CD4-positive, alpha-beta T cell treated with Interferon alpha-2 for 1 hour (primary cell): ENCODE measurements around the gene MRPS11.
"Not testable (repeated sequence)": the region's sequence is repeated elsewhere in the genome, so short reads cannot be mapped to it uniquely, and the experiment has no call there.

Source experiments
- DNase-seq, 2 donors: peaks; one replicate each; pipeline ENCODE4 v3.0.0-alpha.2; 2020 to 2022

MRPS11 gene

DNA sequence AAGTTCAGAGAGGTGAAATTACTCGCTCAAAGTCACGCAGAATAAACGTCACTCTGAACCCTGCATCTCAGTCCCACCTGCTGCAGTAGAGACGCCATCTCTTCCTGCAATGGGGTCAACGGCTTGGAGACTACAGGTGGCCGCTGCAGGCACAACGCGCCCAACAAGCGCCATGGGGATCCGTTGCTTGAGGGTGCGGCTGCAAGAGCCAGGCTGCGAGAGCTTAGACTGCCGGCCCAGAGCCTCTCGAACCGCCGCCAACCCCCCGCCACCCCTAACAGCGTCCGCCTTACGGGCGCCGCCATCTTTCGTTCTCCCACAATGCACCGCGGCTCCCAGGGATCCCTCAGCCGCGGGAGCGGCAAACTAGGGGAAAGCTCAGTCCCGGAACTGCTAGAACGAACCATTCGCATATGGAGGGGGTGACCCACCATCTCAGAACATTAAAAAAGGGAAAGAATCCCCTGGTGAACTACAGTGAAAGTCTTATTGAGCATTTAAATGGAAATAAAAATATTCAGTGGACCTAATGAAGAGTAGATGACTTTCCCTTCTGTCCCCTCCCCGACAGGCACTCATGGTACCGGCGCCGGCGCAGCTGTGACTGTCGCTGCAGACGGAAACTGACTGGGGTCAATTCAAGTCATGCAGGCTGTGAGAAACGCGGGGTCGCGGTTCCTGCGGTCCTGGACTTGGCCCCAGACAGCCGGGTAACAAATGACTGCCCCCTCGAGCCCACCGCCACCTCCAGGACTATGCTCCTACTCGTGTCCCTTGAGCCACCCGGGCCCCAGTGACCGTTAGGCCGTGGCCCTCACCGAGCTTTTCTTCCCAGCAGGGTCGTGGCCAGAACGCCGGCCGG is at the start of gene MRPS11, which contains the start of gene MRPL46:
Gene MRPS11, plus strand, starts transcription at position 636 of the 862 bp plus-strand sequence. Its CDS starts 10 bp downstream, at position 646.
Gene MRPL46, minus strand, starts transcription at position 316 of the 862 bp plus-strand sequence. Its CDS starts 11 bp downstream, at position 305.
- DNase-seq, result peak; percentile 86 to 92

DNA sequence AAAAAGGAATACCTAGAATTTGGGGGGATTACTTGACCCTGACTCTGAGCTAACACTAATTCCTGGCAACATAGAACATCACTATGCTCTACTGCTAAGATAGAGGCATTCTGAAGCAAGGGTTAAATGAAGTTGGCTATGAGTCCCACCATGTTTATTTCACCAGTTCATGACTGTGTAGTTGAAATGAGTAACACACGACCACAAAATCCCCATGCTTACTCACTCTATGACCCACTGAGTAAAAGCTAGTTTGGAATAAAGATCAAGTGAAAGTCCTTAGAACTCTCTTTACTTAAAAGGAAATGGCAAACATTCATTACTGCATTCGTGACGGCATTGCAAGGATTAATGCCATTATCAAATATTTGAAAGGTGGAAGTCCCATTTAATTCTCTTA is 47.7 kb upstream of the MRPS11 start:
- no peak for DNase-seq

DNA sequence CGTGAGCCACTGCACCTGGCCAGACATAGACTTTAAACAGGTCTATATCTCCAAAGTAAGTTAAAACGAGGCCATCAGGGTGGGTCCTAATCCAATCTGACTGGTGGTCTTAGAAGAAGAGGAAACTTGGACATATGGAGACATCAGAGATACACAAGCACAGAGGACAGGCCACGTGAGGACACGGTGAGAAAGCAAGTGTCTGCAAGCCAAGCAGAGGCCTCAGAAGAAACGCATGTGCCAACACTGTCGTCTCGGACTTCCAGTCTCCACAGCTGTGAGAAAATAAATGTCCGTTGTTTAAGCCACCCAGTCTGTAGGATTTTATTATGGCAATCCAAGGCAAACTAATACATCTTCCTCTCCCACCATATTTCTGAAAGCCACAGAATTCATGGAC is 44.2 kb upstream of the MRPS11 start:
- no peak for DNase-seq

DNA sequence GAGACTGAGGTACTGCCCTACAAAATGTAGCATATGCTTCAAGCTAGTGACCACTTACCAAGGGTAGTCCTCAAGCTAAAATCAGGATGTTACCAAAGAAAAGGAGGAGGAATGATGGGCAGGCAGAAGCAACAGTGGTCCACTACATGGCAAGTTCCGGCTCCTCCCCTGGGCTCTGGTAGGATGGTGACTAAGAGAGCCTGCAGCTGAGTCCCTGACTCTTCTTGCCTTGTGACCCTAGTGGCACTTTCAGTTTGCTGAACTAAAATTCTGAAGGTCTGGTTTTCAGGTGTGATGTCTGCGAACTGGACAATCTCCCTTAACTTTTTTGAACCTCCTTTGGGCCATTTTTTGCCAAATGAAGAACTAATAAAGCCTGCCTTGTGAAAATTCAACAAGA is 41.2 kb upstream of the MRPS11 start:
- no peak for DNase-seq

DNA sequence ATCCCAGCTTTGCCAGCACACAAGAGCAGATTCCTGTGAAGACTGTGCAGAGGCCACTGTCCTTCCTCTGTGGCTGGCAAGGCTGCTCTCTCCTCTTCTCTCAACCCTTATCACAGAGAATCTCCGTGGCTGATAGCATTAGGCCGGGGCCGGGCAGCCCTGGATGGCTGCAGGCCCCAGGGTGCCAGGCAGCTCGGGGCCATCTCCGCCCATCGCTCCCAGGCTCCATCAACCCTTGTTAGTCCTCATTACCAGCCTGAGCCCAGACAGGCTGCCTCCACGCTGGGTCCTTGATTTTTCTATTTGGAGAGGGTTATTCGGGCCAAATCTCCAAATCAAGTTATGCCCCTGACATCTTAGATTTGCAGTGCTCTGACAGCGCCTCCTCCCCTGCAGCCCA is 39.5 kb upstream of the MRPS11 start:
- no peak for DNase-seq

DNA sequence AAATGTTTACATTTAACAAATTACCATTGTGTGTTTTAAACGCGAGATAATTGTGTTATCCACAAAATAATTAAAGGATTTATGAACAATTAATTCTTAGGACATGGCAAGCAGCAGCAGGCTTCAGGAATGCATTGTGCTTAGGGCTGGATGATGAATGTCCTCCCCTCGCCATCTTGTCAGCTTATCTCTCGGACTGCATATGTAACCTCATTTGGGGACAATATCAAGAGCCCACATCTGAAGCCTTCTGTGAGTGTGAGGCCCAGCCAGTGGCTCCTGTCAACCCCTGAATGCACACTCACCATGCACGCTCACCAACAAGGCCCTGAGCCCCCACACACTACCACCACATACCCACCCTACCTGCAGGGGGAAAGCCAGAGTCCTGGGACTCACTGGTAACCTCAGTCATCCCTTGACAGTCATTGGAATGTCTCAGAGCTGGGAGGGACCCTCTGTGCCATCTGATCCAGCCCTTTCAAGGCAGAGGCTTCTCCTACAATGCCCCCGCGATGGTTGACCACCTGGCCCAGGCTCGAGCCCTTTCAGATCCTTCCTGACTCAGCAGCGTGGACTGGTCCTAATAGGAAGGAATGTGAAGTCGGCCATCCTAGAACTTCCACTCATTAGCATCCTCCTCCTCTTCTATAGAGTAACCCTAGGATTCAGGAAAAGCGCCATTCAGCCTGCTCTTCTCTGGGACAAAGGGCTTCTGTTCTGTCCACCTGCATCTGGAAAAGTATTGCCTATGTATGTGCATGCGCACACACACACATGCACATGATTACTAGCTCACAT is 38.5 kb upstream of the MRPS11 start:
- no peak for DNase-seq

DNA sequence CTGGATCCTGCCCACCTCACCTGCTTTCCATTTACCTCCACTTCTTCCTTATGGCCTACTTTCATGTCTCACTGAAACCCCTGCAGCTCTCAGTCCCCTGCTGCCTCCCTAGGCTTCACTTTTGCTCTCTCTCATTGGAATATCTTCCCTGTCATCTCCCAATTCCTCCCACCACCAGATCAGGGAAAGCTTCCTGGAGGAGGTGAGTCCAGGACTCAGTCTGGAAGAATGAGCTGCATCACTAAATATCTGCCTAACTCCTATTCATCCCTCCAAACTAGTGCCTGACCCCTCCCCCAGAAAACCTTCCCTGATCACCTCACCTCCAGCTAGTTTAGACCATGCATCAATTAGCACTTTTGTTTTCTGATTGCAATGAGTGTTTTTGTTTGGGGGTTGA is 37.5 kb upstream of the MRPS11 start:
- no peak for DNase-seq

DNA sequence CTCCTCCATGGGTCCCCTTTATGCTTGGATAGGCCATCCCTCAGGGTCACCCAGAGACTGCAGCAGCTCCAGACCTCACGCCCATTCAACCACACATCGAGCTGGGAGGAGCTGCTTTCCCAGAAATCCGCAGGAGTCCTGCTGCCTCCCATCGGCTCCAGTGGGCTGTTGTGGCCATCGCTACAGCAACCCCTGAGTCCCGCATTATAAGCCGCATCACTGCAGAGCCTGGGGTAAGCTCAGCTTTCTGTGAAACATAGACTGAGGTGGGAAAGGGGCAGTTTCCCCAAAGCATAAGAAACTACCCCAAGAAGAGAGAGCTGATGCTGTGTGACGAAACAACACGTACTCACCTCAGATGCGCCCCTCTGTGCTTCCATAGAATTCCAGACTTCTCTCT is 36.1 kb upstream of the MRPS11 start:
- DNase-seq, result no peak

DNA sequence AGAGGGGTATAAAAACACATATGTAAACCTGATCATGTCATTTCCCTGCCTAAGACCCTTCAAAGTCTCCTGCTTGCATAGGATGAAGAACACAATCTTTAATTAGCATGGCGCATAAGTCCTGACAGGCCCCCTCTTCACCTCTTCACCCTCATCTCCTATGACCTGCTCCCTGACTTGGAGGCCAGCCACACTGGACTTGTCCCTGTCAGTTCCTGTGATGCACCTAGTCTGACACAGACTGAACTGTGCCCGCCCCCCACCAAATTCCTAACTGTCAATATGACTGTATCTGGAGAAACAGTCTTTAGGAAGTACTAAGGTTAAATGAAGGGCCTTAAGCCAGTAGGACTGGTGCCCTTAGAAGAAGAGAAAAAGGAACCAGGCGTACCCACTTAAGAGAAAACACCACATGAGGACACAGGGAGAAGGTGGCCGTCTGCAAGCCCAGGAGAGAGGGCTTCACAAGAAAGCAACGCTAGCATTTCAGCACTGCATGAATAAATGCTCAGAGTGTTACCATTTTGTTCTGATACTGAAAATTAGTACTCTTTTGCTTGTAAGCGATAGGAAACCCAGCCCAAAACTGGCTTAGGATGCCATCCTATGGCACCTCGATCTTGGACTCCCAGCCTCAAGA is 34.3 kb upstream of the MRPS11 start:
- DNase-seq, result no peak

DNA sequence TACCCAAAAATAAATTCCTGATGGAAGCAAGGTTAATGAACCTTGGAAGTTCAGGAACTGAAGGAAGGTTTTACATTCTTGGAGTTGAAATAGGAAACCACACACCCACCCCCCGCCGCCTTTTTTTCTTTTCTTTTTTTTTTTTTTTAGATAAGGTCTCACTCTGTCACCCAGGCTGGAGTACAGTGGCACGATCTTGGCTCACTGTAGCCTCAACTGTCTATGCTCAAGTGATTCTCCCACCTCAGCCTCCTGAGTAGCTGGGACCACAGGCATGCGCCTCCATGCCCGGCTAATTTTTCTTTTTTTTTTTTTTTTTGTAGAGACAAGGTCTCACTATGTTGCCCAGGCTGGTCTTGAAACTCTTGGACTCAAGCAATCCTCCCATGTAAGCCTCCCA is 33.4 kb upstream of the MRPS11 start:
- not testable (repeated sequence) for DNase-seq

DNA sequence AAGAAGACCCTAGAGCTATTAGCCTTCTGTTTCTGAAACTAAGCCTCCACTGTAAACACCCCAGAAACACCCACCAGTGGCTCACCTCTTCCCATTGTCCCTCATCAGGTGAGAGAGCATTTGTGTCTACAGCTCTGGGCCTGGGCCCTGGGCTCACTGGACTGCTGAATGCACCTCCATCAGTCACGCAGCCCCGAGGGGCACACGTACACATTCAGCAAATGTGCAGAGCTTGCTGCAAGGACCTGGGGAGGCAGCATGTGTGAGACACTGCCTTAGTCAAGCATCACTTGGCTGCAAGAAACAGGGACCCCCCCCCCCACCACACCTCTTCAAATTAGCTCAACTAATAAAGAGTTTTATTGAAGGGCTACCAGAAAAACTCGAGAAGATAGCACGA is 29.3 kb upstream of the MRPS11 start:
- no peak for DNase-seq

DNA sequence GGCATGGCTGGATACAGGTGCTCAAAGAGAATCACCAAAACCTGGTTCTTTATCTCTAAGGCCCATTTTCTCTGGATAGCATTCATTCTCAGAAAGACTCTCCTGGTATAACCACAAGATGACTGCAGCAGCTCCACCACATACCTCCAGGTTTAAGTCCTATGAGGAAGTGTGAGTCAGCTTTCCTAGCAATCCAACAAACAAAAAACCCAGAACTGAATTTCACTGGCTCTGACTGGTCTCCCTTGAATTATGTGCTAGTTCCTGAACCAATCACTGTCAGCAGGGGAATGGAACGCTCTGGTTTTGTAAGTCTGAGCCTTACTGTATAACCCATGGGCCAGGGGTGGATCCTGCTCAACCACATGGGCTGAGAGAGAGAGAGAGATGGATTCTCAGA is 27.5 kb upstream of the MRPS11 start:
- no peak for DNase-seq

DNA sequence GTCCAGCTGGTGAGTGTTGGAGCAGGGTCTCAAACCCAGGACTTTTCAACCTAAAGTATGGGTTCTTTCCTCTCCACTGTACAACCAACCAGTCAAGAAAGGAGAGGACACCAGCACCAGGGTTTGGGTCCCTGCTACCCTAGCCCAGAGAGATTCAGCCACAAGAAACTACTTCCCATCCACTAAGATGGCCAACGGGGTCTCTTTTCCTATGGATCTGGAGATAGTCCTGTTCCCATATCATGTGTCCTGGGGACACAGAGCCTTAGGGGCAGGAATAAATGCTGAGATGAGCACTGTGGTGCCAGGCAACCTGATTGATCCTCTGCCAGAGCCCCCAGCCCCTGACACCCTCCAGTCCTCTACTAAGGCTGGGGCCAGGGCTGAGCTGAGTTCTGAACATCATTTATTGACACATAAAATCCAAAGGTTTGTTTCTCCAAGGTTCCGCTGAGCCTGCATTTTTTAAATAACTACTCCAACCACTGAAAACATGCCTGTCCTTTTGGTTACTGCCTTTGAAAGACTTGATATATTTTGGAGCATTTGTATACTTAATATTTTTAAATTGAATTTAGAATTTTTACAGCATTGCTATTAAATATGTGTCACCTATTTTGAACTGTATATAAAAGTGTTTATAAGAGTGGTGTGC is 26.3 kb upstream of the MRPS11 start:
- no peak for DNase-seq

DNA sequence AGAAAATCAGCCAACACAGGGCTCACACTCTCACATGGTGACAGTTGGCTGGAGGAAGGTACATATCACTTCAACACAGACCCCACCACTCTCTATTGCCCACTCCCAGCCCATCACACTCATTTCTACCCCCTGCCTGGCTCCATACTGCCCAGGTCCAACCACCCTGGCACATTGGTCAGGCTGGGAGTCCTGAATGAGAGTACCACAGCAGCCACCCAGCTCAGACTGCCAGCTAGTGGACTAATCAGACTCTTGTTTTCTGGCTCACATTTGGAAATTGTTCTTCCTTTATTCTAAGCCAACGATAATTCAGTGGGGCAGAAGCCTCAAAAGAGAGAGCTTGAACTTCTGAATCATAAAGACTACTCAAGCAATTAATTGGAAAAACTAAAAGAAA is 20.3 kb upstream of the MRPS11 start:
- no peak for DNase-seq

DNA sequence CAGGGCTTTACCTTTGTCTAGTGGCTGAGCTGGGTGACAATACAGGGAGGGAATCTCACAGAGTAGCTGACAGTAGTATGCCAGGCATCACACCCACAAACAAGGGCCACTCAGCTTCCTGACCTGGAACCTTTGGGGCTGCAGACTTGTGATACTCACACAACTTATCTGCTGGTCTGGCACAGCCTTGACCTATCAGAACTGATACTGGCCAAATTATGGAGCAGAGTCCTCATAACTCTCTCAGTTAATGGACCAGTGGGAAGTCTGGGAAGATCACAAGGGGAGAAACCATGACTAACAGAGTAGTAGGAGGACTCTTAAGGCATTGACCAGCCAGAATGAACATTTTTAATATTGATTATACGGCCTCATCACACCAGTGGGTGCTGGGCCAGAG is 19.8 kb upstream of the MRPS11 start:
- no peak for DNase-seq

DNA sequence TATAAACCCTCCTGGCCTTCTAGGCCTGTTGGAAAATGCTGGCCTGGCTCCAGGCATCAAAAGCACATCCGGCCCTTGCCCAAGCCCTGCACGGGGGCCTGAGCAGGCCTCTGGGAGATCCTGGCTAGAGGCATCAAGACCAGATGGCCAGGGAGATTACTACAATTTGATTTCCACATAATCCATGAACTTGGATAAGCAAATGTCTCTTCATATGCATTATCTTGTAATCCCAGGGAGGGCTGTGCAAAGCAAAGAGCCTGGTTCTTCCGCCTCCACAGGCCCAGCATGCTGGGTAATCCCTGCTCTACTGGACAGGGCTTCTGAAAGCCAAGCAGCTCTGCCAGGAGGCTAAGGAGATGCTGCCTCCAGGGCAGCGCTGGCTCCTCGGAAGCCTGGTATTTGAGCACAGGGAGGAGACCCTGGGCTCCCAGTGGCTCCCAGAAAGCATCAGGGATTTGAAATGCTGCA is 18.5 kb upstream of the MRPS11 start:
- no peak for DNase-seq

DNA sequence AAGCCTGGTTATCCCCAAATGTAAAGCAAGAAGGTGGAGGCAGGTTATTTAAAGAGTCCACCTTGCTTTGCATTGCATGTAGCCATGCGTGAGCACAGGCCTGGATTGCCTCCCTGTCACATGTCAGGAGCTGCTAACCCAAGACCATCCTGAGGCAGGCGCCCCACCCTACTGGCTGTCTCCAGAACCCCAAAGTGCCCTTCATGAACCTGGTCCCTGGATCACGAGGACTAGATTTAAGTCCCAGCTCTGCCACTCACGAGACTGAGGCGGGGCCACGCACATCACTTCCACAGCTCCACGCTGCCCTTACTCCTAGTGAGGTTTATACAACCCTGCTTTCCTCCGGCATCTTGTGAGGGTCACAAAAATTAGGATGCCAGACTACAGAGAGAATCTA is 17.9 kb upstream of the MRPS11 start:
- DNase-seq, result no peak

DNA sequence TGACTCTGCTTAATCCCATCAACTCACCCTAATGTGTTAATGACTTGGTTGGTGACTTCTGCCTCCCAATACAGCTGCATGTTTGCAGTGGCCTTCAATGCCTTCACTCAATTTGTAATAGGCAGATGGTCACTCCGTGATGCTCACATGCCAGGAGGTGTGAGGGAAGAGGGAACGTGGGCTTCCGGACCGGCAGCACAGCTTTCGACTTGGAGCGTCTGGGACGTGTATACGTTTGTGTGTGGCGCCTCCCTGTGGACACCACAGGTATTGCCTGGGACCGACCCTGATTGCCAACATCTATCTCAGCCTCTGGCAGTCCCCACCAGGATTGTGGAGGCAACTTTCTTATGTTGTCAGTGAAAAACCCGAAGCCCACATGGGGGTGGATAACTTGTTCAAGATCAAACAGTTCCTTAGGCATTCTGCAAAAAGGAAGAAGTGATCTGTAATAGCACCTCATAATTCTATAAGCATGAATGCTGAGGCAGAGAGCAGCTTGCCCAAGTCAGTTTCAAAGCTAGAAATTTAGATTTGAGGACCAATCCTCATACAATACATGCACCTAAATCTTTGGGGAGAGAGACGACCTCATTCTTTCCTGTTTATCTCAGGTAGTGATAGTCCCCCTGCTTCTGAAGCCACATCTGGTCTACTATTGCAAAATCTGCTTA is 17.2 kb upstream of the MRPS11 start:
- peak; percentile 34 to 46 for DNase-seq

DNA sequence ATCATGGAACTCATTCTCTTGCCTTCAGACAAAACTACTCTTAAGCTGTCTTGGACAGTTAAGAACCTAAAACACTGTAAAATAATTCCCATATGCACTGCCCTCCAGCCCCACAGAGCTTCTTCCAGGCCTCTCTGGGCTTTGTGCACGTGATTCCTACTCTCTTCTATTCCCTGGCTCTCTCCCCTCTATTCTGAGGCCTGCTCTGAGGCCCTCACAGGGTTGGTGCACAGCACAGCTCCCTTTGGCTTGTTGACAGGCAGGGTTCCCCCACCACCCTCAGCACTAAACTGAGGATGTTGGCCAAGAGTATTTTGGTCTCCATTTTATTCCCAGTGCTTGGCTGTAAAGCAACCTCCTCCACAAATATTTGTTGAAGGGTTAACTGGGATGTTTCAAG is 13.9 kb upstream of the MRPS11 start:
- no peak for DNase-seq

DNA sequence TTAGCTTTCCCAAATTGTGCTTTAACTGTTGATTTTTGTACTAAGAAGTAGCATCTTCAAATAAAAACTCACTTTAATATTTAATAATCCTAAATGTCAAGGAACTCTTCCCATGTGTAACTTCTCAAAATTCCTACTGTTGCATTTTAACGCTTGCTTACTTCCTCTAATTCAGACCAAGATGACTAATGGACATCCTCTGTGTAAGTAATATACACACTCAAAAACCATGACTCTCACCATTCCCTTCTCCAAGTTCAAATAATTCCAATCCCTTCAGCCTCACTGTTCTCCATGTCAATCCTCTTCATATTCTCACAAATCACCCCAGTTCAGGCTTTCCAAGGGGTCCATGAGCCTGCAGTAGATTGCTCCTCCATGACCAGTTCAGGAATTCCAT is 13.3 kb upstream of the MRPS11 start:
- no peak for DNase-seq

DNA sequence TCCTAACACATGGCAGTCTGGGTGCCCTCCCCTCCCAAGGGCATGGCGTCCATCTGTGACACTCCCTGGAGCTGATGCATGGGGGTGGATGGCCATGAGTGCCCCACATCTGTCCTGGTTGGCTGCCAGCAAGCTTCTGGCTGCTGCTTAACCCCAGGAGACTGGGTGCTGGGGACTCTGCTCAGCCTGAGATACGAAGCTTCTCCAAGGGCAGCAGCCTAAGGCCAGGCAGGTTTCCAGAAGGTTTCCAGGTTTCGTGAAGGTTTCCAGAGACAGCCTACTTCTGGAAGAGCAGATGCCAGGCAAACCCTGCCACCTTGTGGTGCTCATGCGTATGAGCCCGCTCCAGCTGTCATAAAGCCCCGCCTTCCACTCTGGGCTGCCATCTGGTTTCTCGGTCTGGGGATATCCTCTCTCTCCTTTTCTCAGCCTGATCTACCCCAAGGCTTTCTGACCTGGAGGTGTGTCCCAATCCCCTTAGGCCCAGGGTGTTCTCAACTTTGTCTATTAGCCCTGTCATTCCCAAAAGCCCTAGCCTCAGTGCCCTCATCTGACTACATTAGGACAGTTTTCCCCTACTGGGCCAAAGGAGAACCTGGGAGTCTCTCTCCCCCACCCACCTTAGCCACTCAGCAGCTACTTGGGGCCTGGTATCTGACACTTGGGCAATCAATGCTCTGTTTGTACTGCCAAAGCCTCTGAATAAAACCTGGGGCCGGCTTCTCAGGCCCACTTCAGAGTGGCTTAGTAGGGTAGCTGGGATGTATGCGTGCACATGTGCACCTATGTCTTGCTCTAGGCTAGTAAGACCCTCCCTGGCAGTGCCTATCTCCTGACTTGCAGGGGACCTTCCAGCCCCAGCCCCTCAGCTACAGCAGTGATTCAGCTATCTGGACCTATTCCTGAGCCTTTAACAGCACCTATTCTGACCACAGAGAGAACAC is 12.4 kb upstream of the MRPS11 start:
- peak; percentile 6 to 31 for DNase-seq
